ENCODE results near the gene RAI1.

RAI1 gene

DNA sequence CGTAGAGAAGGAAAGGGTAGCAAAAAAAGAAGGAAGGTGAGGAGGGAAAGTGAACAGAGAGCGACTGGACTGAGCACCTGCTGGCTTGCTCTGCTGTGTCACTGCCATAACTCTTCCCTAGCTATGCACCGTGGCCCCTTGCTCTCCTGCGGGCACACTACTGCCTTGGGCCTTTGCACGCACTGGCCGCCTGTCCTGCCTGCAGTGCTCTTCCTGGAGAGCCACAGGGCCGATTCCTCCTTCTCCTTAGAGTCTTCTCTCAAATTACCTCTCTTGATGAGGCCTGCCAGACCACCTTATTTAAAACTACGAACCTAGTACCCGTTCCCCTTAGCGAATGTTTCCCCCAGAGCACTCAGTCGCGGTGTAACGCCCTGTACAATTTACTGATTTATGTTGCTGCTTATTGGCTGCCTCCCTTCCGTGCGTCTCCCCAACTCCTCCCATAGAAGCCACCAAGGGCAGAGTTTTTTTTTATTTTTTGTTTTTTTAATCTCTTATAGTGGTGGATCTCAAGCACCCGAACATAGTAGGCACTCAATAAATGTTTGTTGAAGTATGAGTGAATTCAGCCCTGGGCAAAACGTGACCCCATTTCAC, 70.3 kb downstream of the RAI1 start:
- intact Hi-C loops (cut with DNase I) = no loop called here
- DNase-seq = no peak

DNA sequence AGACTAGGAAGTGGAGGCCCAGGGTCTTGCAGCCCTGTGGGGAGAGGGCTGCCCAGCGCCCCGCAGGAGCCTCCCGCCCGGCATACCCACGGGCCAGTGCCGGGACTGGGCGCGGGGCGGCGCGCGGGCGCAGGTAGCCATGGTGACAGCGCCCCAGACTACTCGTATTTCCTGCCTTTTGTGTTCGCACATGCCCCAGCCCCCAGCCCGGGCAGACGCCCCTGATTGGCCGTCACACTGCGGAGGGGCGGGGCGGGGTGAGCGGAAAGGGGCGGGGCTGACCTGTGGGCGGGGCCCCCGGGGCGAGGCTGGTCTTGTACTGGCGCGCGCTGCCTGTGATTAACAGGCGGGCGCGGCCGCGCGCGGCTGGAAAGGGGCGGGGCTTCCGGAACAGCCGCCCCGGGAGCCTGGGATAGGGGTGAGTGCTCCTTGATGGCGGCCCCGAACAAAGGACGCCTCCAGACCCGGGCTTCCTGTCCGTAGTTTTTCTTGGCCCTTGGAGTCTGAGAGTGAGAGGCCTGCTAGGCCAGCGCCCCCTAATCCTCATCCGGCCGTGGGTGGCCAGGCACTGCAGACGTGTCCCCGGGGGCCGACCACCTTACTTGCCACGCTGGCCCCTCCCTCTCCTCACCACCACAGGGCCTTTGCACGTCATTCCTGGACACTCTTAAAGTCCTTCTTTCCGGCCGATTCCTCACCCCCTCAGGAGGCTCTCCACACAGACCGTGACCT, 71.0 kb downstream of the RAI1 start:
- intact Hi-C loops (cut with DNase I) = no loop called here
- peak; percentile 91 to 98 (median 96) for DNase-seq

DNA sequence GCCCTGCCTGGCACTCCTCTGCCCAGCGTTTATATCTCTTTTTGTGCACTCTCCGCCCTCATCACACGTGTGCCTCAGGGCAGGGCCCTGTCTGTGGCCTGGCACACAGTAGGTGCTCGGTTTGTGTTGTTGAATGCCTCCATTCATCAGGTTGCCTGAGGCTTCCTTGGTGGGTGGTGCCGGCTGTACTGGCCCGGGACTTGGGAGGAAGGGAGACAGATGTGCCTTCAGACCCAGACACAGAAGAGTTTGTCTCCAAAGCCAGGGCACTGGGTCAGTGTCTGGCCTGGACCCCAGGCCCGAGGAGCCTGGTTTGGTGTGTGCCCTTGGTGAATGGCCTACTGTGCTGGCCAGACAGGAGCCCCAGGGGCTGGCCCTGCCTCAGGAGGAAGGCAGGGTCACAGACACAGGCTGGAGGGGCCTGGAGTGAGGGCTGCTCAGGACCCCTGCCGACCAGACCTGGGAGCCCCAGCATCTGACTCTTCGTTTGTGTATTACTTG, 71.6 kb downstream of the RAI1 start:
- intact Hi-C loops (cut with DNase I) = no loop called here
- DNase-seq = peak in 30 of 42 donors; percentile 44 to 86 (median 65)

DNA sequence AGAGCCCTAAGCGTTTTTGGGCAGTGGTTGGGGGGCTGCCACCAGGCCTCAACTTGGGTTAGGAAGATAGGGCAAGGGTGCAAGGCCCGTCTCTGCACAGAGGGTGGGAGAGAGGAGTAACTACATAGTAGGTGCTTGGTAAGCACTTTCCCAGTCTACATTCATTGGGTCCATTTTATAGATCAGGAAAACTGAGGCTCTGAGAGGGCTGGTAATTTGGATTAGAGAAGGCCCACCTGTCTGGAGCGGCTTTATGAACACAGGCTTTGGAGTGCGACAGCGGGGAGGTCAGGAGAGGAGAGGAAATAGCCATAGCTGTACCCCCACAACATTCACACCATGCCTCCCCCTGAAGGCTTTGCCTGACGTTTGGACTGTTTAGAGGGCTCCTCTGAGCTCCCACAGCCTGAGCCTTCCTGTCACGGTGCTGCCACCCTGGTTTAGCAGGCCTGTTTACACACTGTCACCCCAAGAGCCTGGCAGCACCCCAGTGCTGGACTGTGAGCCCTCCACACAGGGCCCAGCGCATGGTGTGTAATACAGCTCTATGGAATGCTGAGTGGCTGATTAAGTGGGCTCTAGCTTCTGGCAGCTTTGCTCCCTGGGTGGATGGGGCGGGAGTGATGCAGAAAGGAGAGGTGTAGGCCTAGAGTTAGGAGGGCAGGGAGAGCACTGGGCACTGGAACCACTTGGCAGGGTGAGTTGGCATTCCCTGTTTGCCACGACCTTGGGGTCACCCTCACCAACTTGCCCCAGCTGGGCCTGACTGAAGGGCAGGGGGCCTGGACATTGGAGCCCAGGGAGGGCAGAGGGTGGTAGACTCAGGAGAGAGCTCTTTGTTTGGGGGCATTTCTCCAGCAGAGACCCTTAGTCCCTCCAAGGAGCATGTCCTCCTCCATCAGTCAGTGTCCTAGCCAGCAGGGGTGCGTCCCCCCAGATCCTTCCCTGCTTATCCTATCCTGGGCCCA, 73.7 kb downstream of the RAI1 start:
- intact Hi-C loops (cut with DNase I) = no loop called here
- DNase-seq = no peak

DNA sequence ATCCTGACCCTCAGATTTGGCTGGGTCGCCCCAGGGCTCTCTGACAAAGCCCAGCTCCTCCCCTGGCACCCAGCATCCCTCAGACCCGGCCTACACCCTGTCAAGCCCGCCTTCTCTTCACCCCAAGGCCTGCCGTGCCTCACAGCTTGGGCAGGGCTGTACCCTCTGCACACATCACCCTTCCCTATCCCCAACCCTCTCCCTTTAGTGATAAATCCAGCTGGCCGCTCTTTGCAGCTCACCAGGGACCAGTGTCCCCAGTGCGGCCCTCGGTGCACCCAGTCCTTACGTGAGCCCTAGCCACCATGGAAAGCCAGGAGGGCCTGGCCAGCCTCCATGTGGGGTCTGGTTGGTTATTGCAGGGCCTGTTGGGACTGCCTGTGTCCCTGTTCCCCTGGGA, 74.5 kb downstream of the RAI1 start:
- intact Hi-C loops (cut with DNase I) = no loop called here
- DNase-seq = no peak

DNA sequence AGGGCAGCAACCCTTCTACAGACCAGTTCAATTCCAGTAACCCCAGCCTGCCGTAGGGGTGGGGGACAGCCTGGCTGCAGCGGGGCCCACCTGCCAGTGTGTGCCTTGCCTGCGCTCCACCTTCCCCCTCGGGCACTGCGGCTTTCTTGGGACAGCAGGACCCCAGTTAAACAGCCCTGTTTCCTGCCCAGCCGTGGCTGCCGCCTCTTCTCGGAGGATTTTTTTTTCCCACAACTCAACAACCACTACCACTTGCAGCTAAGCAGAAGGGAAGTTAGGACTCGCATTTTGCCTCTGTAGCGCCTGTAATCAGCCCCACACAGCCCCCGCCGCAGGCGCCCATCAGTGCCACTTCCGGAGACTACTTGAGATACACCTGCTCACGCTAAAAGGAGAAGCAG, 76.1 kb downstream of the RAI1 start:
- intact Hi-C loops (cut with DNase I) = no loop called here
- no peak for DNase-seq

DNA sequence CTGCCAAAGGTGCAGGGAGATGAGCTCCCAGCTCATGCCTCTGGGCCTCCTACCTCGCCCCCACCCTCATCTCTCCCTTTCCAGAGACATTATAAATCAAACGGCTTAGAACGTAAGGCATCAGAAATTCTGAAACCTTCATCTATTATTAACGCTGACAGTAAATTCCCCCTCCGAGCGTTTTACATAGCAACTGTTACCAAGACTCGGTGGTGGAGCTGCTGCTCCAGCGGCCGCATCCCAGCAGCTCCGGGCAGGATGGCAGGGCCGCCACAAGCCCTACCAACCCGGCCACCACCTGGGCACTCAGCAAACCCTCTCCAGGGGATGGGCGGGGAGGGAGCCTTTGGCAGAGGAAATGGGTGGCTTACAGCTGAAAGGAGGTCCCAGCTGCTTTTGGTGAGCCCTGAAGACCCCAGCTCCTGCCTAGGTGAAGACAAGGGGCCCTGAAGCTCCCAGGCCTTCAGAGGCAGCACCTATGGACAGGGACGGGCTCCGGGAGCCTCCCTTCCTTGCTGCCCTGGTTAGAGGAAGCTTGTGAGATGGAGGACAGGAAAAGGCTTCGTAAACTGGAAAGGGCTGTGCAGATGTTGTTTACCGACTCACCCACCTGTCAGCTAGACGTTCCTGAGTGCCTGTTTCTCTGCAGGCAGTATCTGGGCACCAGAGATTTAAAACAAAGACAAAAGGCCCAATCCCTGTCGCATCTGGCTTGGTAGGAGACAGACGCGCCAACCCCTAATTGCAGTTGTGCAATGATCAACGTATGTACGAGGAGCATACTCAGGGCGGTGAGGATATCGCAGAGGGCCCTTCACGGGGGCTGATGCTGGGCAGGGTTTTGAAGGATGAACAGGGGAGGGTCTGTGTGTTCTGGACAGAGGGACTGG, 76.9 kb downstream of the RAI1 start:
- intact Hi-C loops (cut with DNase I) = no loop called here
- DNase-seq = peak in 14 of 42 donors; percentile 40 to 80 (median 56)

DNA sequence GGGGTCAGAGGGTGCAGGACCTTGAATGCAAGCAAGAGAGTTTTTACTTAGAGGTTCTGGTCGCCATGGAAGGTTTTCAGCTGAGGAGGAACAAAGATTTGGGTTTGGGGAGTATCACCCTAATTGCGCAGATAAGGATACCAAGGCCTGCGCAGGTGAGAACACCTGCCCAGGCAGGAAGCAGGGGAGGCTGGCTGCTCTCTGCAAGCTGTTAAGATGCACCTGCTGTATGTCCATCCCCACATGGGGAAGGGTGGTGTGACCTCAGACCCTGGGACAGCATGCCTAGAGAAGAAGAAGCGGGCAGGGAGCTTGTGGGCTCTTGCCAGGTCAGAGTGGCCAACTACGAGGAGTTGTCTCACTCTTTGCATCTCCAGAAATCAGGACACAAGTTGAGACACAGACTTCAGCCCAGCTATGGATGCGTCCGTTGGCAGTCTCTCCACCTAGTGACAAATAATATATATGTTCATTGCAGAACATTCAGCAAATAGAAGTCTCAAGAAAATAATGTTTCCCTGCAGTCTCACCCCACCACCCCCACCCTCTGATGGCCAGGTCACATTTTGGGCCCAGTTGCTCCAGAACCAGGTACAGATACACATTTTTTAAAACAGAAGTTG, 77.8 kb downstream of the RAI1 start:
- no peak for DNase-seq
- intact Hi-C loops (cut with DNase I) = no loop called here

DNA sequence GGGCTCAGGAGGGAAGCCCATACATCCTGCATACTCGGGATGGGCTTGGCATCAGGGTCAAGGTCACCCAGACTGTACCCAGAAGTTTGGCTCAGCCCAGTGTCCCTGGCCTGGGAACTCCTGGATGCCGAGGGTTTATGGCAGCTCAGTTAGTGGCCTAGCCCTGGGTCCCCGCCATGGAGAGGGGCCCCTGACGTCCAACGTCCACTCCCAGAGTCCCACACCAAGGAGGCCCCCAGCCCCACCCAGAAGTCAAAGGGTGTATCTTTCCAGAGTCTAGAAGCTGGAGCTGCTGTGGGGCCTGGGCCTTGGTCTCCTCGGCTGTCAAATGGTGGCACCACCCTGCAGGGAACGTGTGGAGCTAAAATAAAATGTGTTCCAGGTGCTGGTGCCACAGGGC, 79.1 kb downstream of the RAI1 start:
- intact Hi-C loops (cut with DNase I) = no loop called here
- no peak for DNase-seq

DNA sequence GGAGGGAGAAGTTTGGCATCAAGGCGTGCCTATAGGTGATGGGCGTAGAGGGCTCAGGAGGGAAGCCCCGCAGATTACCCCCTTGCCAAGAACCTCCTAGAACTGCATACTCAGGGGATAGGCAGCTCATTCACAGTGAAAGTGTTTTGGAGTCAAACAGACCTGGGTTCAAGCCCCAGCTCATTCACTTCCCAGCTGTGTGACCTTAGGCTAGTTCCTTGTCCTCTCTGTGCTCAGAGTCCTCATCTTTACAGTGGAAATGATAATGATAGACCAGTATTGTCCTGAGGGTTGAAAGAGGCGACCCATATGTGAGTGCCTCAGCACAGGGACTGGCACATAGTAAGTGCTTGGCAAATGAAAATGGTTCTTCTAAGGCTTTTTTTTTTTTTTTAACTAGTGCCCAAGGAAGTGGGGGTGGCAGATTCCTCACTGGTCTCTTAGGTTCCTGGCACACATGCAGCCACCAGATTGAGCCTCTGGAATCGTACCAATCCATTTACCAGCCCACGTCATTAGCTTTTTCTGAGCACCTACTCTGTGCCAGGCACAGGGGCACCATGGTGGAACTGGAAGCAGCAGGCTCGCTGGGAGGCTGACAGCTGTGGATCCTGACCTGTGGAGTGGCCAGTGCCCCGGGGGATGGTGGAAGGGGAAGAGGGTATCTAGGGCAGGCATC, 79.8 kb downstream of the RAI1 start:
- intact Hi-C loops (cut with DNase I) = no loop called here
- DNase-seq = no peak

DNA sequence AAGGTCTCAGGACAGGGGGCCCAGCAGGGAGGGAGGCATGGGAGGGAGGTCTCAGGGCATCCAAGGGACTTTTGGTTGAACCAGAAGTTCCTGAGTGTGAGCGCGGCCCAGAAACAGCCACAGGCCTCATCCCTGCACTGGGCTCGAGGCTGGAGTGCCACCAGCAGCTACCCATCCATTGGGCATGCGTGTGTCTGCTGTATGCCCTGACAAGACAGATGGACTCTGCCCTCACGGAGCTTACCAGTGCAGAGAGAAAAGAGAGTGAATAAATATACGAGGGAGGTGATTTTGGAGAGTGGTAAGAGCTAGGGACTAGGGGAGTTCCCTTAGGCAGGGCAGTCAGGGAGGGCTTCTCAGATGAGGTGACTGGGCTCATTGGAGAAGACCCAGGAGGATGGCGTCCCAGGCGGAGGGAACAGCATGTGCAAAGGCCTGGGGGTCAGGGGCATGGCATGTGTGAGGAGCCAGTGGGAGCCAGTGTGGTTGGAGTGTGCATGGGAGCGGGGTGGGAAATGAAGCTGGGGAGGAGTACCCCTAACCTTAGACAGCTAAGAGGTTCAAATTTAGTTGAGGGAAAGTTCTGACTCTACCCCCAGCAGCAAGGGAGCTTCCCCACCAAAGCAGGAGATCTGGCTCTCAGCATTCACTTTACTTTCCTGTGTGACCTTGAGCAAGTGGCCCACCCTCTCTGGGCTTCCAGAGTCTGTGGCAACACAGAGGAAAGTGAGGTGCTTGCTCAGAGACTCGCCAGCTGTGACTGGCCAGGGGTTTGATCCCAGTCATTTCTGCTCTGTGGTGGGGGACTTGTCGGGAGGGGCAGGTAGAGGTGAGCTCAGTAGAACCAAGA, 80.9 kb downstream of the RAI1 start:
- no peak for DNase-seq

DNA sequence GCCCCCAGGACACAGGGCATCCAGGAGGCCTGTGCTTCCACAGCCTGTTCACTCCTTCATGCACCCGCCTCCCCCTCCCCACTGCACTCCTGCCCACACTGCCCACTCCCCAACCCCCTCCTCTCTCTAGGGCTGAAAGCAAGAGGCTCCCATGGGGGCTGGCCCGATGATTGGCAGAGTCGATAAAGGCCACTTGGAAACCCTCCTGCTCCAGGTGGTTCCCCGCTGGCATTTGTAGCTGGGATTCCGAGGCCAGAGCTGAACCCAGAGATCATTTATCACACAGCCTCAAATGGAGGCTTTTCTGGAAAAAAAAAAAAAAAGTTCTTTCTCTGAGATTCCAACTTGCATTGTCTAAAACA, 81.5 kb downstream of the RAI1 start:
- intact Hi-C loops (cut with DNase I) = no loop called here
- no peak for DNase-seq

More for the DNA sequence above, 80.9 kb downstream of the RAI1 start:
- intact Hi-C loops (cut with DNase I) = no loop called here

DNA sequence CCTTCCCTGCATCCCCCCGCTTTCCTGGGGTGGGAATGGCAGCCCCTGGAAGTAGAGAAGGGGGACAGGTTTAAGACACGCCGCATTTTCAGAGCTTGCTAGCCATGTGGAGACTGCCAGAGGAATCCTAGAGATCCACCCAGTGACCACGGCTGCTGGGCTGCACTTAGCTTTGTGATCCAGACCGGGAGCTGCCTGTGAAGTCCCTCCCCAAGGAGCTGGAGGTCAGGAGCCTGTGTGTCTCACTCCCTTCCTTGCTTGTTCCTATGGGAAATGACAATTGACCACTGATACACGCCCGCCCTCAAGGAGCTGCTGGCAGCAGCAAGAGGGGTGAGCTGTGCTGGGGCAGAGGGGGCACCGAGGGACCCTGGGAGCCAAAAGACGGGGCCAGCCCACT, 81.9 kb downstream of the RAI1 start:
- intact Hi-C loops (cut with DNase I) = no loop called here
- DNase-seq = no peak

DNA sequence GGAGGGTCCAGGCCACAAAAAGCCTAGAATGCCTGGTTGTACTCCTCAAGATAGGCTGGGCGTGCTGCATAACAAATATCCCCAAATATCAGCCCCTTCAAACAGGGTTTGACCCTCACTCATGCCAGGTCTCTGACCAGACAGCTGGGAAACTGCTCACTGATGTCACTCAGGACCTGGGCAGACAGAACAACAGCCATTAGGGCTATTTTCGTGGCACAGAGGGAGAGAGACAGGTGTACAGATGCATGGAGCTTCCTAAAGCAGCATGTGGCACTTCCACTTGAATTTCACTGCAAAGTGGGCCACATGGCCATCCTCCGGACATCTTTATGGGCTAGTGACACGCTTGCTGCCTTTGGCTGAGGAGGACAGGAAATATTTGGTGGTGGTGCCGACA, 82.5 kb downstream of the RAI1 start:
- DNase-seq = no peak
- intact Hi-C loops (cut with DNase I) = no loop called here

DNA sequence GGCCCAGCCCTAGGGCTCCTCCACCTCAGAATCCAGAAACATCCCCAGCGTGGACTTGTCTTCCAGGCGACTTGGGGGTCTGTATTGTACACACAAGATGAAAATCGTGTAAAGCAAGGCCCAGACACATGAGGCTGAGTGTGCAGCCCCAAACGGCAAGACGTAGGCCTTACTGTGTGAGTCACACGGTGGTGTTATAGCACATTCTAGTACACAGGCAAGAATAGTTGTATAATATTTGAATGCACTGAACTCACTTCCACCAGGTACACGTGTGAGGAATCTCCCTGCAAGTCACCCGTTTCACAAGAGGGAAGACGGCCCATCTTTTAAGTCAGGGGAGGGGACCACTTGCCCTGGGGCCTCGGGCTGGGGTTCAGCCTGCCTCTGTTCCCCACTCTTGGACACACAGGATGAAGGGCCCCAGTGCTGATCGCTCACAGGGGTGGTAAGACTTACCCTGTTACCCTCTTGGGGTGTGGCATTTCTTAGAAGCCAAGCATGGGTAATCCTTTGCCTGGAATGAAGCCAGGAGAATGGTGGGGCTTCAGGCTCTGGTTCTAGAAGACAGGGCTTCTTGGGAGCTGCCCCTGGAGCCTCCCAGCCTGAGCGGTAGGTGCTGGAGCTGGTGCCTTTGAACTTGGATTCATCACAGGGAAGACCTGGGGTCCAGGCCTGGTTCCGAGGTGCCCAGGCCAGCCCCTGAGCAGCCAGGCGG, 84.3 kb downstream of the RAI1 start:
- intact Hi-C loops (cut with DNase I) = no loop called here
- peak in 28 of 42 donors; percentile 34 to 86 (median 60) for DNase-seq

DNA sequence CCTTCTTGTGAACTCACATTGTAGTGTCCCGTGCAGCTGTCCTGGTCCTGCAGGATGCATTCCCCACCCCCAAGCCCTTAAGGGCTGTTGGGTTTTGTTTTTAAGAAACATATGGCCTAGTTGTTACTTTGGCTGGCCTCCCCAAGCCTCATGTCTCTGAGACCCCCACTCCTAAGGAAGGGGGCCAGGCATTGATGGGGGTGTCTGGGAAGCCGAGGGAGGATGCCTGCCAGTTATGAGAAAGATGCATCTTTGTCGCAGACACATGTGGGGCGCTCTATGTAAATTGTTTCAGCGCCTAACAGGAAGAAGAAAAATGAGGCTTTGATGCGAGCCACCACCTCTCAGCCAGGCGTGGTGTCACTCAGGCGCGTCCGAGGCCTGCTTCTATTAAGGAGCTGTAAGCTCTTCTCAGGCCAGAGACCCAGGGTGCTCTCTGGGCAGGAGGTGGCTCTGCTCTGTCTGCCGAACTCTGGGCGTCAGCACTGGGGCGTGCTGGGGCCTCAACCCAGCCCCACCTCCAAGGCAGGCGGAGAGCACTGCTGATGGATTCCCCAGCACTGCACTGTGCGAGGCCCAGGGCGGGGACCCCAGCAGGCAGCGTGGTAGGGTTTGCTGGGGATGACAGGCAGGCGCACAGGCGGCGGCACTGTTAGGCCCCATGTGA, 85.0 kb downstream of the RAI1 start:
- DNase-seq = peak in 29 of 42 donors; percentile 31 to 76 (median 52)
- intact Hi-C loops (cut with DNase I) = no loop called here
